HG02885 (cell line): Measurements from ENCODE around the gene DNPH1.

ENCODE experiments used
- ATAC-seq: cut with Tn5 transposase; IDR thresholded peaks from one replicate; pipeline ENCODE4 v1.9.1; 2021; ENCODE audit warnings: mild to moderate bottlenecking; ENCODE audit not compliant: unreplicated experiment, poor library complexity

Gene DNPH1

DNA sequence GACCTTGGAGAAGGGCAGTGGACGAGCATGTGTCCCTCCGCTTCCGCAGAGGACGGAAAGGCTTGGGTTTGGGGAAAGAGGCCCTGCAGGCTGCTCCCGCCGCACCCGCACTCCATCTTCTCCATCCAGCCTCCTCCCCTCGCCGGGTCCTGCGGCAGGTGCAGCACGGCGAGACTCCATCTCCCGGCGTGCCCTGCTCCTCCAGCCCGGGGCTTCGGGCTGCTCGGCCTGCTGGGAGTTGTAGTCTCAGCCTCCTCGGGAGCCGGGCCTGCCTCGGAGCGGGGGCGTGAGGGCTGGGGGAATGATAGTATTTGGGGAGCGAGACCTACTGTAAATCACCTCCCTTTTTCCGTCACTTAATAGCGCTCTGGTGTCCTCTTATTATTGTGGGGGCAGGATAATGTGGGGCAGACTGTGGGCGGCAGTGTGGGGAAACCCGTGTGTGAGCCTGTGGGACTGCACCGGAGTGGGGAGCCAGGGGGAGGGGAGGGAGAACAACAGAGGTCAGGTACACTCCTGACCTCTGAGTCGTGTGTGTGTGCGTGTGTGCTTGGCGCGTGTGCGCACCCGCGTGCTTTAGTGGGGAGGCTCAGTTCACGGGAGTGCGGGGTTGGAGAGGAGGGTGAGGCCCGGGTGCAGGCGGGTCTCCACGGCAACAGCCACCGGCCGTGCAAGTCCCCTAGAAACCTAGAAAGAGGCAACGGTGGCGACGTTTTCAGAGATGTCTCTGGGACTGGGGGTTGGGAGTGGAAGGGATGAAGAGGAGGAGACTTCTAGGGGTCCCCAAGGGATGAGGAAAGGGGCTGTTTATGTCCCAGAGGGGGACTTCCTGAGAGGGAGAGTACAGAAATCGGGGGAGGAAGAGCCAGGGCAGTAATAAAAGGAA, 18.1 kb upstream of the DNPH1 start:
- ATAC-seq = peak; percentile 92

DNA sequence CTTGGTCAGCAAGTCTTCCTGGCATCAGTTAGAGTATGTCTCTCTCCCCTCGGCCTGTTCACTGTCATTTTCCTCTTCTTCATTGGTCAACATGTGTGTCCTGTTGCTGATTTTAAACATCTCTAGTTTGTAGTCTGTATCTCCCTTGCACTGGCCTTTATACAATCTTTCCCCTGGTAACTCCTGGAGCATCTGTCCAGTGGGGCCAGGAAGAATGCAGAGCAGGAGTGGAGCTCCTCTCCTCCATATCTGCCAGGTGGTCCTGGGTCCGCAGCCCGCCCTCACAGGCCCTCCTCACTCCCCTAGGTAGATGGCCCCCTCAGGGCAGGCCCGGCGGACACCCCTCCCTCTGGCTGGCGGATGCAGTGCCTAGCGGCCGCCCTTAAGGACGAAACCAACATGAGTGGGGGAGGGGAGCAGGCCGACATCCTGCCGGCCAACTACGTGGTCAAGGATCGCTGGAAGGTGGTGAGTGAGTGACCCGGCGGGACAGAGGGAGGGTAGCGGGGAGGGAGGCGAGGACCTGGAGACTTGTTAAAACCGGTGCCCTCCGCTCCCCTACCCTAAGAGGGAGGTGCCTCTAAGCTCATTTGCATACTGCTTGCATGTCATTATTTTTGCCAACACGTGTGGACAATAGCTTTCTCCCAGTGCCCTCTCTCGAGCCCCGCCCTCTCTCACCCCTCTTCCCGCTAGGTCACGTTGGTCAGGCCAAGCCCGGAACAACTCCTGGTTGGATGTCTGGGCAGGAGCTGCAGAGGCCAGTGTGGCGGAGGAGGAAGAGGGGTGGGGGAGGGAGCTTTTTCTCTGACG, 17.2 kb upstream of the DNPH1 start:
- peak; percentile 32 for ATAC-seq

DNA sequence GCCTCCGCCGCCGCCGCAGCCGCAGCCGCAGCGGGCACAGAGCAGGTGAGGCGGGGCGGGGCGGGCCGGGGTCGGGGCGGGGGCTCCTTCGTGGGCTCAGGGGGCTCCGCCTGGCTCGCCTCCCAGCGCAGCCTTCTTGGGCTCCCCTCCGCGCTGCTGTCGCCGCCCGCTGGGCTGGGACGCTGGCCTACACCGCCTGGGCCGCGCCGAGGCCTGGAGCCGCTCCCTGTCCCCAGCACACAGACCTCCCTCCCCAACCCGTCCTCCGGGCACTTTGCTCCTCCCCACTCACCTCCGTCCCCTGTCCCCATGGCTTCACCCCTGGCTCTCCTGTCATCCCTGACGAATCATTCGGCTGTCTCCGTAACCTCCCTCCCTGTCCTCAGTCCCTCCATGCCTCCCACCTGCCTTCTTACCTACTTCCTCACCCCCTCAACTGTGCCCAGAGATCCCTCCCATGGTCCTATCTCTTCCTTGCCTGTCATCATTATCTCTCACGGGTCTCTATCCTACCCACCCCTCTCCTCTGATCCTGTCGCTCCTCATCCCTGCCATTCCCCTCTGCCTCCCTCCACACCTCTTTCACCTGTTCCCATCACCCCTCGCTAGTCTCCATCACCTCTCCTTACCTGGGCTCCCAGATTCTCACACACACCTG, 14.5 kb upstream of the DNPH1 start:
- ATAC-seq = no peak

DNA sequence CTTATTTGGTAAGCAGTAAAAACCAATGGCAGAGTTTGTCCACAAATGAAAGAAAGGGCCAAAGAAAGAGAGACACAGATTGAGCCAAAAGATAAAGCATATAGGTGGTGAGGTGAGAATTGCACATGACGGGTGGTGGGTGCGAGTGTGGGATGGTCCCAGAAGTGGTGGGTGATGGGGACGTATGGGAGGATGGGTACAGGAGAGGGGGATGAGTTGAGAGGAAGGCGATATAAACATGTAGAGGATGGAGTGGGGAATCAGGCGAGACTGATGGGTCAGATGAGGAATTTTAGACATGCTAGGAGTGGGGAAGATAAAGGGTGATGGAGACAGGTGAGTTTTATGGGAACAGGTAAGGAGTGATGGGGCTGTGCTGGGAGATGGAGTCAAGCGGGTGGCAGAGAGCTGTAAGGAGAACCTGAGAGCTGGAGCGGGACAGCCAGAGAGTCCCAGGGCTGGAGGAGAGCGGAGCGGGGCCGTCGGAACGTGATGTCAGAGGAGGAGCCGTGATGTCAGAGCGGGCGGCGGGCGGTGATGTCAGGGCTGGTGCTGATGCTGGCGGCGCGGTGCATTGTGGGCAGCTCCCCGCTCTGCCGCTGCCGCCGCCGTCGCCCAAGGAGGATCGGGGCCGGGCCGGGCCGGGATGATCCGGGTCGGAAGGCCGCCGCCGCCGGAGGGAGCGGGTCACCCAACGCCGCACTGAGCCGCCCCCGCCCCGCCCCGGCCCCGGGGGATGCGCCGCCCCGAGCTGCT, 13.8 kb upstream of the DNPH1 start, which contains the start of gene TTBK1:
TSS of gene TTBK1 (plus strand) at position 574 of the 756 bp plus-strand sequence. CDS start 3,180 bp downstream, outside the sequence.
- no peak for ATAC-seq

DNA sequence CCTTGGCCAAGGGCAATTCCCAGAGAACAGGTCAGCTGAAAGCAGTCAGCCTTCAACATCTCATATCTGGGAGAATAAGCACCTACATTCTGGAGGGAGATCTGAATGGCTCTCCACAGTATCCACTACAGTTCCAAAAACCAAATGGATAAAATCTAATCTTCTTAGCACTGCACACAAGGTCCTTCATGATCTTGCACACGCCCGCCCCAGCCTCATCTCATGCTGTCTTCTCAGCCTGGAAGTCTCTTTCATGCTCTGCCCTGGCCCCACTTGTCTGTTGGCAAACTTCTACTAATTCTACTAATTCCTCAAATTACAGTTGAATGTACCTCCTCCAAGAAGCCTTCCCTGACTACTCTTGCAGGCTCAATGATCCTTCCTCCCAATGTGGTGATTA, 12.2 kb upstream of the DNPH1 start:
- no peak for ATAC-seq

DNA sequence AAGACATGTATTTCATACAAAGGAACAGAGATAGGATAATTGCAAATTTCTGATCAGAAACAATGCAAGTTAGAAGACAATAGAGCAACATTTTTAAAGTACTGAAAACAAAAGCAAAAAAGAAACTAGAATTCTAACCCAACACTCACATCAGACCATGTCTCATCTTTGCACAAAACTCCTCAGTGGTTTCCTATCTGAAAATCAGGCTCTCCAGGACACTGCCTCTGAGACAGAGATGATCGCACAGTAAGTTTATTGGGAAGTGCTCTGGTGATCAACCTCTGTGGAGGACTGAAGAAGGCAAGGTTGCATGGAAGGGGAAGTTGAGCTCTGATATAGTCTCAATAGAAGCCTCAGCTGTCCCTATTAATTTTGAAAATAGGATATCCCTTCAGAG, 11.7 kb upstream of the DNPH1 start:
- no peak for ATAC-seq

DNA sequence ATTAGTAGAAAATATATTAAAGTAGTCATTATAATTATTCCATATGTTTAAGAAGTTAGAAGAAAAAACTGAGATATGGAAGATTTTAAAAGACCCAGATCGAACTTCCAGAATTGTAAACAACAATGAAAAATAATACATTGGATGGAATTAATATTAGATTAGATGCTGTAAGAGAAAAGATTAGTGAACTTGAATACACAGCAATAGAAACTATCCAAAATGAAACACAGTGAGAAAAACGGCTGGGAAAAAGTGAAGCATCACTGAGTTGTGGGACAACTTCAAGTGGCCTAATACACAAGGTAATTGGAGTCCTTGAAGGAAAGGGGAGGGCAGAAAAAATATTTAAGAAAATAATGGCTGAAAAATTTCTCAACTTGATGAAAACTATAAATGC, 9.8 kb upstream of the DNPH1 start:
- no peak for ATAC-seq

DNA sequence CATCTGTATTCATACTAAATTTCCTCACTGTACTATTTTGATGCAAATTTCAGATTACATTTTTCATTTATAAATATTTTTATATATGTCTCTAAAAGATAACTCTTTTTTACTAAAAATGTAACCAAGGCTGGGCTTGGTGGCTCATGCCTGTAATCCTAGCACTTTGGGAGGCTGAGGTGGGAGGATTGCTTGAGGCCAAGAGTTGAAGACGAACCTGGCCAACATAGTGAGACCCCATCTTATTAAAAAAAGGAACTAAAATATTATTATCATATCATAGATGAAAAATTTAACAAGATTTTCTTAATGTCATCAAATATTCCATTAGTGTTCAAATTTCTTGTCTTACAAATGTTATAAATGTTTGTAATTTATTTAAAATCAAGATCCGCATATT, 6.6 kb upstream of the DNPH1 start:
- ATAC-seq = no peak

DNA sequence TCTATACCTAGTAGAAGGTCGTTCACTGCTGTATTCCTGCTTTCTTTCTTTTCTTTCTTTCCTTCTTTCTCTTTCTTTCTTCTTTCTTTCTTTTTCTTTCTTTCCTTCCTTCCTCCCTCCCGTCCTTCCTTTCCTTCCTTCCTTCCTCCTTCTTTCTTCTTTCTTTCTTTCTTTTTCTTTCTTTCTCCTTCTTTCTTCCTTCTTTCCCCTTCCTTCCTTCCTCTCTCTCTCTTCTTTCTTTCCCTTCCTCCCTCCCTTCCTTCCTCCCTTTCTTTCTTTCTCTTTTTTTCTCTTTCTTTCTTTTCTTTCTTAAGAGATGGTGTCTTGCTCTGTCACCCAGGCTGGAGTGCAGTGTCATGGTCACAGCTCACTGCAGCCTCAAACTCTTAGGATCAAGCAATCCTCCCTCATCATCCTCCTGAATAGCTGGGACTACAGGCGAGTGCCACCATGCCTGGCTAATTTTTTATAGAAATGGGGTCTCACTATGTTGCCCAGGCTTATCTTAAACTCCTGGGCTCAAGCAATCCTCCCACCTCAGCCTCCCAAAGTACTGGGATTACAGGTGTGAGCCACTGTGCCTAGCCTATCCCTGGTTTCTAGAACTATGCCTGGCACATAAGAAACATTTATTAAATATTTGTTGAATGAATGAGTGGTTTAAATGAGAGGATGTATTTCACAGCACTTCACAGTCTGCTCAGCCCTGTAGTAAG, 2.6 kb upstream of the DNPH1 start:
- no peak for ATAC-seq

DNA sequence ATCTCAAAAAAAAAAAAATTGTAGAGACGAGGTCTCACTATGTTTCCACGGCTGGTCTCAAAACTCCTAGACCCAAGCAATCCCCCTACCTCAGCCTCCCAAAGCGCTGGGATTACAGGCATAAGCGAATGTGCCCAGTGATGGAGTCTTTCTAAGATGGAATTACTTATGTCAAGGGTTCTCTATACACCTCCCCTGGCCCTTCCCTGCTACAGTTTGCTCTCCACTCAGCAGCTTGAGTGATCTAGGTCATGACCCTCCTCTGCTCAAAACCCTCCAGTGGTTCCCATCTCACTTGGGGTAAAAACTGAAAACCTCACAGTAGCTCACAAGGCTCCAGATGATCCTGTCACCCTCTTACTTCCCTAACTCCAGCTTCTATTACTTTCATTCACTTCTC, 1.8 kb upstream of the DNPH1 start:
- ATAC-seq = no peak

DNA sequence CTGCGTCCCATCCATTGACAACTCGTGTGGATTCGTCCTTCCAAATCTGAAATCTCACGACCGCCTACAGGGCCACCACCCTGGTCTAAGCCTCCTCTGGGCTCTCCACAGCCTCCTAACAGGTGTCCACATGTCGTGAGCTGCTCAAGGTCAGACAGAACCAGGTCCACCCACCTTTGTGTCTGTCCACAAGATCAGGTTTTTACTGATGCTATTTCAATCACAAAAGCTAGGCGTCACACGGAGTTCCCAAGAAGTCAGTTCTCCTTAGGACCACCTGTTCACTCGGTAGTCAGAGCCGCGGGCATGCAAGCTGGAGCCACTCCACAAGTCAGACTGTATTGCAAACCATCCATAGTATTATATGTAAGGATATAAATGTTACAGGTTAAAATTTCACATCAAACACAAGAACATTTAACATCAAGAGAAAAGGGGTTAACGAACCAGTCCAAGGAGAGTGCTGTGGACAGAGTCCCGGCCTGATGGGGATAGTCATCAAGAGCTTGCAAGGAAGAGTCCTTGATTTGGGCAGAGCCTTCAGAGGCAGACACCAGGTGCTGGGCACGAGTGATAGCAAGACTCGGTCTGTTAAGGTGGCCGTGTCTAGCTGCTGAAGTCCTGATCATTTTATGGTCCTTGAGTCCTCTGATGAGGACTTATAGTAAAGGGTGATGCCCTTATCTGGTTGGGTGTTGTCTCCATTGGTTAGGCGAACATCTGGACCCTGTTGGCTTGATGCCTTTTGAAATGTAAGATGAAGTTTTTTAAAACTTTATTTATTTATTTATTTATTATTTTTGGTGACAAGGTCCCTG, 731 bp upstream of the DNPH1 start:
- ATAC-seq = no peak

DNA sequence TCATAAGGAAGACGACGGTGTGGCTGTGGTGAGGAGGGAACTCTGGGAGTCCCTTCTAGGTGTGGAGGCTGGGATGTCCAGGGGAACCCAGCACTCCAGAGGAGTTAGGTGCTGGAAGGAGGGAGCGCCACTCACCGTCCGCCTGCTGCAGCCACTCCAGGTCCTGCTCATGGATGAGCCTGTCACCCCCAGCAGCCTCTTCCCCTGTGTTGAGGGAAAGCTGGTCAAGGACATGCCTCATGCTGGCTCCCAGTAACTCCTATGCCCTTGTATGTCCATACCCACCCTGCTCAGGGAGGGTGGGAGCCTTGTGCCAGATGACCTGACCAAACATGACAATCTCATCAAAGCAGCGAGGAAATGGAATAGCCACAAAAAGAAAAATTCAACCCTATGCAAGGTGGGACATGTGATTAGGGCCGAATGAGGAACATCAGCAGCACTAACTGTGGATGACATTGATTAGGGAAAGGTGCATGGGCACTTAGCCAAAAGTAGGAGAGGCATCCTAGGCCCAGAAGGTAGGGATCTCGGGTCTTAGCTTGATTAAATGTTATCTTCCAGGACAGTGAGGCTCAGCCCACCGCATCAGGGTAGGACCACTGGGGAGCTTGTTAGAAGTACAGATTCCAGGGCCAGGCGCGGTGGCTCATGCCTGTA, 3.0 kb downstream of the DNPH1 start:
- ATAC-seq = no peak

DNA sequence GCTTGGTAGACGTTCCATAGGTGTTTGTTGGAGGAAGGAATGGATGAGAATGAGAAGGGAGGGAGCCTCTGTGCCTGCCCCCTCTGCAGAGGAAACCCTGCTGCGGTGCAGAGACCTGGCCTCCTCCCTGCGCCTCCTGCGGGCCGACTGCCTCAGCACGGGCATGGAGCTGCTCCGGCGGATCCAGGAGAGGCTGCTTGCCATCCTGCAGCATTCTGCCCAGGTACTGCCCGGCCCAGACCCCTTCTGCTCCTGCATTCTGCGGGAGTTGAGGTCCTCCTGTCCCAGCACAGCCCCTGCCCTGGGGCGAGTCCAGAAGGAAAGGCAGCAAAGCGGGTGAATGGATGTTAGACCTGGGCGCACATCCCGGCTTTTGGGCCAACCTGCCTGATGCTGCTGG, 6.1 kb downstream of the DNPH1 start:
- ATAC-seq = no peak

DNA sequence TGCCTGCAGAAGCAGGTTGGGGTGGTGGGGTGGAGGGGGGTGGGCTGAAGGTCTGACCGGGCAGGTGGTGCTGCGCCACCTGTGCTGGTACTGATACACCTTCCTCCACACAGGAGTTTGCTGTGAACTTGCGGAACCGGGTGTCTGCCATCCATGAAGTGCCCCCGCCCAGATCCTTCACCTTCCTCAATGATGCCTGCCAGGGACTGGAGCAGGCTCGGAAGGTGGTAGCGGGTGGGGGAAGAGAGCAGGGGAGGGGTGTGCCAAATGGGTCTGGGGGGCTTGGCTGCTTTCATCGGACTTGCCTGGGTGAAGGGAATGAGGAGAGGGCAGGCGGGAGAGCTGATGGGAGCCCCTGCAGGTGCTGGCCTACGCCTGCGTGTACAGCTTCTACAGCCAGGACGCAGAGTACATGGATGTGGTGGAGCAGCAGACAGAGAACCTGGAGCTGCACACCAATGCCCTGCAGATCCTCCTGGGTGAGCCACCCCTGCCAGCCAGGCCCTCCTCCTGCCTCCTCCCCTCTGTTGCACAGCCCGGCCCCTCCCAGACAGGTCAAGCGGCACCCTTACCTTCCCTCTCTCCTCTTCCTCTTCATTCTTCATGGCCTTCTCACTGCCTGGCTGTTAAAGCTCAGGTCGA, 6.7 kb downstream of the DNPH1 start:
- ATAC-seq = no peak

DNA sequence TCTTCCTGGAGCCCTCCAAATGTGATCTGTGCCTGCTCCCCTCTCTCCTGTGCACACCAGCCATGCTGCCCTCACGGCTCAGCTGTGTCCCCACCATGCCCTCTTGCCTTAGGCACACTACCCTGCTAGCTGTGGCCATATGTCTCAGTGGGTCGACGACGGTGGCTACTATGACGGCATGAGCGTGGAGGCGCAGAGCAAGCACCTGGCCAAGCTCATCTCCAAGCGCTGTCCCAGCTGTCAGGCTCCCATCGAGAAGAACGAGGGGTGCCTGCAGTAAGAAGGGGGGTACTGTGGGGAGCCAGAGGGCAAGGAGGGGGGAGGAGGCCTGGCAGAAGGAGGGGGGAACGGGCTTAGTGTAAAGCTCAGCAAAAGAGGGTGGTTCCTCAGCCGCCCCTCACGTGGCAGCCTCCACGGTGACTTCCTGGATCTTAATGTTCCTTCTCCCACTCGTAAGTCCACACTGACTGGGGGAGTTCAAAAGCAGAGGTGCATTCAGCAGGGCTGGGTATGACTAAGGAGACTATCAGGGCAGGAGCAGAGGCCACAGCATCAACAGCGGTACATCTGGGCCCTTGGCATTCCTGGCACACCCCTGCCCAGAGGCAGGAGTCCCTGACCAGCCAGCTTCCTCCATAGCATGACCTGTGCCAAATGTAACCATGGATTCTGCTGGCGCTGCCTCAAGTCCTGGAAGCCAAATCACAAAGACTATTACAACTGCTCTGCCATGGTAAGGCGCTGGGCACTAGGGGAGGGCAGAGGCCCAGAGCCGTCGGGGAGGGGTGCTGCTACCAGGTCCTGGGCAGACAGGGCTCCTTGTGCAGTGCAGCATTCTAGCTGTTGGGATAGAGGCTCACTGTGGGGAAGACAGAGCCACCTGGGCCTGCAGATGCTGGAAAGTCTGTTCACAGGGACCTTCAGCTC, 8.0 kb downstream of the DNPH1 start:
- no peak for ATAC-seq

DNA sequence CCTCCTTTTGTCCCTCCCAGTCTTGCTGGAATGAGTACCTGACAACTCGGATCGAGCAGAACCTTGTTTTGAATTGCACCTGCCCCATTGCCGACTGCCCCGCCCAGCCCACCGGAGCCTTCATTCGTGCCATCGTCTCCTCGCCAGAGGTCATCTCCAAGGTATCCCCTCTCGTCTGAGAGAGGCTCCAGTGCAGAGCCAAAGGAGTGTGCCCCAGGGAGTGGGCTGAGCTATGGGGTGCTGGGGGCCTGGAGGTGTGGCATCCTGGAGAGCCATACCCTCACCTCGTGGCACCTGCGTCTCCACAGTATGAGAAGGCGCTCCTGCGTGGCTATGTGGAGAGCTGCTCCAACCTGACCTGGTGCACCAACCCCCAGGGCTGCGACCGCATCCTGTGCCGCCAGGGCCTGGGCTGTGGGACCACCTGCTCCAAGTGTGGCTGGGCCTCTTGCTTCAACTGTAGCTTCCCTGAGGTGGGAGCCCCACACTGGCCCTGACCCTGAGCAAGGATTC, 8.8 kb downstream of the DNPH1 start:
- ATAC-seq = no peak

DNA sequence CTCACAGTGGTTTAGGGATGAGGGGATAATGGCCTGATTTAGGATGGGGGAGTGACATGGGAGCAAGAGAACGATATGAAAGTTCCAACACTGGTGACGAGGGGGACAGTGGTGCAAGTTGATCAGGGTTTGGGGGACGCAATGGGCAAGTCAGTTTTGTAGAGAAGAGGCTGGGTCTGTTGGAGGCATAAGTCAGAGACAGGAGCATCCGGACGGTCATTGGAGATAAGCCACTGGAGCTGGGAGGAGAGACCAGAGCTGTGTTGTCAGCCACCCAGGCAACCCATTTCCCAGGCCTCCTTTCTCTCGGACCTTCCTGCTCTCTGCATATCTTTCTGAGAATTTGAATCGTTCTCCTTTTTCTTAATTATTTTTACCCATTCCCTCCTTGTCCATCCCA, 9.5 kb downstream of the DNPH1 start:
- no peak for ATAC-seq
